Choroid plexus epithelial cell (primary cell): ENCODE data around the gene MAPK14.

ENCODE experiments used
- DNase-seq: peaks from one replicate; pipeline ENCODE4 v3.0.0-alpha.2; 2010; ENCODE audit warnings: low read depth
- H3K4me3 ChIP-seq: 2 replicates; pipeline ENCODE4 v1.5.1; 2011; ENCODE audit warnings: low read depth, mild to moderate bottlenecking, control low read depth, low read length, moderate library complexity
- CTCF ChIP-seq: conservative IDR thresholded peaks from 2 replicates; pipeline ENCODE4 v1.5.1; 2011; ENCODE audit warnings: low read depth, mild to moderate bottlenecking, control low read depth, inconsistent platforms, low read length, moderate library complexity

Gene MAPK14

GRCh38 chr6:36050947-36051710 is 23.5 kb downstream of the MAPK14 start:
- no peak for DNase-seq
- H3K4me3 ChIP-seq, result no peak overlapping the region
- TF ChIP-seq CTCF, result no peak

- H3K4me3 ChIP-seq, result no peak overlapping the region
- TF ChIP-seq CTCF, result no peak
- no peak for DNase-seq
Measured at GRCh38 chr6:36052097-36052496, 24.5 kb downstream of the MAPK14 start.

- TF ChIP-seq CTCF, result no peak
- no peak for DNase-seq
- H3K4me3 ChIP-seq, result no peak overlapping the region
Measured at GRCh38 chr6:36053878-36054277, 26.3 kb downstream of the MAPK14 start.

- no peak for TF ChIP-seq CTCF
- DNase-seq, result no peak
- no peak overlapping the region for H3K4me3 ChIP-seq
Measured at GRCh38 chr6:36054415-36054814, 26.8 kb downstream of the MAPK14 start.

- no peak for TF ChIP-seq CTCF
- no peak overlapping the region for H3K4me3 ChIP-seq
- DNase-seq, result no peak
Measured at GRCh38 chr6:36054956-36055355, 27.3 kb downstream of the MAPK14 start.

GRCh38 chr6:36056178-36056577 is 28.6 kb downstream of the MAPK14 start:
- H3K4me3 ChIP-seq, result no peak overlapping the region
- no peak for DNase-seq
- no peak for TF ChIP-seq CTCF

GRCh38 chr6:36061236-36061635 is 33.6 kb downstream of the MAPK14 start:
- TF ChIP-seq CTCF, result no peak
- H3K4me3 ChIP-seq, result no peak overlapping the region
- no peak for DNase-seq
